SK-N-SH treated with all-trans-retinoic acid at 6 μM for 48 hours (cell line): ENCODE results near the gene ADK.

Experiments
- ATAC-seq: fragments of 200-7000 bp; cut with Tn5 transposase; 3 replicates; pipeline ENCODE4 v1.9.1; 2020; ENCODE audit warnings: mild to moderate bottlenecking, moderate library complexity
- BACH2 ChIP-seq: fragments of 250-450 bp; sonication (Bioruptor Pico); IDR thresholded peaks from 2 replicates; pipeline ENCODE4 v1.9.0; 2021; ENCODE audit warnings: mild to moderate bottlenecking, borderline replicate concordance
- ESRRG ChIP-seq: fragments of 250-450 bp; sonication (Bioruptor Pico); IDR thresholded peaks from 2 replicates; pipeline ENCODE4 v1.6.1; 2021; ENCODE audit warnings: mild to moderate bottlenecking
- GLIS3 ChIP-seq: fragments of 250-450 bp; sonication (Bioruptor Pico); IDR thresholded peaks from 2 replicates; pipeline ENCODE4 v1.5.0; 2020; ENCODE audit warnings: mild to moderate bottlenecking, moderate library complexity
- ISL1 ChIP-seq: fragments of 250-450 bp; sonication (Bioruptor Pico); IDR thresholded peaks from 2 replicates; pipeline ENCODE4 v2.1.2; 2022; ENCODE audit warnings: mild to moderate bottlenecking, moderate library complexity
- OSR1 ChIP-seq: fragments of 250-450 bp; sonication (Bioruptor Pico); IDR thresholded peaks from 2 replicates; pipeline ENCODE4 v1.8.0; 2022; ENCODE audit warnings: moderate library complexity, mild to moderate bottlenecking, inconsistent platforms
- PPARA ChIP-seq: fragments of 250-450 bp; sonication (Bioruptor Pico); IDR thresholded peaks from 2 replicates; pipeline ENCODE4 v1.5.0; 2020; ENCODE audit warnings: mild to moderate bottlenecking, borderline replicate concordance
- RARB ChIP-seq: fragments of 250-450 bp; sonication (Bioruptor Pico); IDR thresholded peaks from 2 replicates; pipeline ENCODE4 v1.8.0; 2021; ENCODE audit warnings: mild to moderate bottlenecking, moderate library complexity
- SNAI2 ChIP-seq: fragments of 250-450 bp; sonication (Bioruptor Pico); IDR thresholded peaks from 2 replicates; pipeline ENCODE4 v1.5.0; 2020; ENCODE audit warnings: mild to moderate bottlenecking, moderate library complexity
- TCF4 ChIP-seq: fragments of 250-450 bp; sonication (Bioruptor Pico); IDR thresholded peaks from 2 replicates; pipeline ENCODE4 v1.8.0; 2021; ENCODE audit warnings: mild to moderate bottlenecking, moderate library complexity, borderline replicate concordance
- TOX ChIP-seq: fragments of 250-450 bp; sonication (Bioruptor Pico); IDR thresholded peaks from 2 replicates; pipeline ENCODE4 v1.8.0; 2021; ENCODE audit warnings: mild to moderate bottlenecking, moderate library complexity, borderline replicate concordance
- ZC3H10 ChIP-seq: fragments of 250-450 bp; sonication (Bioruptor Pico); IDR thresholded peaks from 2 replicates; pipeline ENCODE4 v1.5.1; 2021; ENCODE audit warnings: mild to moderate bottlenecking, moderate library complexity
- ZFP3 ChIP-seq: fragments of 250-450 bp; sonication (Bioruptor Pico); IDR thresholded peaks from 2 replicates; pipeline ENCODE4 v1.5.0; 2020; ENCODE audit warnings: mild to moderate bottlenecking, moderate library complexity
- ZFP30 ChIP-seq: fragments of 450-650 bp; formaldehyde crosslinking; IDR thresholded peaks from 2 replicates; pipeline ENCODE4 v1.5.0; 2022; ENCODE audit warnings: mild to moderate bottlenecking, moderate library complexity
- ZNF70 ChIP-seq: fragments of 450-650 bp; formaldehyde crosslinking; IDR thresholded peaks from 2 replicates; pipeline ENCODE4 v1.5.0; 2020; ENCODE audit warnings: mild to moderate bottlenecking, moderate library complexity
- TF ChIP-seq, protein P1 (sequence below): fragments of 250-450 bp; sonication (Bioruptor Pico); IDR thresholded peaks from 2 replicates; pipeline ENCODE4 v1.5.1; 2020; ENCODE audit warnings: low read depth, mild to moderate bottlenecking, moderate library complexity
- TF ChIP-seq, protein P2 (sequence below): fragments of 250-450 bp; sonication (Bioruptor Pico); IDR thresholded peaks from 2 replicates; pipeline ENCODE4 v1.5.1; 2021; ENCODE audit warnings: mild to moderate bottlenecking, moderate library complexity
- TF ChIP-seq, protein P3 (sequence below): fragments of 250-450 bp; sonication (Bioruptor Pico); IDR thresholded peaks from 2 replicates; pipeline ENCODE4 v1.5.0; 2020; ENCODE audit warnings: mild to moderate bottlenecking, moderate library complexity

The ADK gene

DNA sequence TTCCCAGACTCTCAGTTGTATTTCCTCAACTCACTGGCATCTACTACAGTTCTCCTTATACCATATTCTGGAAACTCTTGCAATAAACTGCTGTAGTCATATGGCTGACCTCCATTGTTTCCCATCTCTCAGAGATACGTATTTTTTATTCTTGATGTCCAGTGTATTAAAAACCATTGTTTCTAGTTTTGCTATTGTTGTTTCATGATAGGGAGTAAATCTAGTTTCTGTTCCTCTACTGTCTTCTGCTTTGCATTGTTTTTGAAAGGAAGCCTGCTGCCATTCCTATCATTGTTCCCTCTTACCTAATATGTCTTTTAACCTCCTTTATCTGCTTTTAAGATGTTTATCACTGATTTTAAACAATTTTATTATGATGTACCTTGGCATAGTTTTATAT is 255.0 kb downstream of the ADK start:
- ATAC-seq, result no peak
- TF ChIP-seq RARB (CRISPR knock-in tag) (no peak), PPARA (CRISPR knock-in tag) (no peak), GLIS3 (CRISPR knock-in tag) (no peak), BACH2 (no peak)
- TF ChIP-seq, protein P1, sequence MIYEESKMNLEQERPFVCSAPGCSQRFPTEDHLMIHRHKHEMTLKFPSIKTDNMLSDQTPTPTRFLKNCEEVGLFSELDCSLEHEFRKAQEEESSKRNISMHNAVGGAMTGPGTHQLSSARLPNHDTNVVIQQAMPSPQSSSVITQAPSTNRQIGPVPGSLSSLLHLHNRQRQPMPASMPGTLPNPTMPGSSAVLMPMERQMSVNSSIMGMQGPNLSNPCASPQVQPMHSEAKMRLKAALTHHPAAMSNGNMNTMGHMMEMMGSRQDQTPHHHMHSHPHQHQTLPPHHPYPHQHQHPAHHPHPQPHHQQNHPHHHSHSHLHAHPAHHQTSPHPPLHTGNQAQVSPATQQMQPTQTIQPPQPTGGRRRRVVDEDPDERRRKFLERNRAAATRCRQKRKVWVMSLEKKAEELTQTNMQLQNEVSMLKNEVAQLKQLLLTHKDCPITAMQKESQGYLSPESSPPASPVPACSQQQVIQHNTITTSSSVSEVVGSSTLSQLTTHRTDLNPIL (CRISPR knock-in tag), result no peak

DNA sequence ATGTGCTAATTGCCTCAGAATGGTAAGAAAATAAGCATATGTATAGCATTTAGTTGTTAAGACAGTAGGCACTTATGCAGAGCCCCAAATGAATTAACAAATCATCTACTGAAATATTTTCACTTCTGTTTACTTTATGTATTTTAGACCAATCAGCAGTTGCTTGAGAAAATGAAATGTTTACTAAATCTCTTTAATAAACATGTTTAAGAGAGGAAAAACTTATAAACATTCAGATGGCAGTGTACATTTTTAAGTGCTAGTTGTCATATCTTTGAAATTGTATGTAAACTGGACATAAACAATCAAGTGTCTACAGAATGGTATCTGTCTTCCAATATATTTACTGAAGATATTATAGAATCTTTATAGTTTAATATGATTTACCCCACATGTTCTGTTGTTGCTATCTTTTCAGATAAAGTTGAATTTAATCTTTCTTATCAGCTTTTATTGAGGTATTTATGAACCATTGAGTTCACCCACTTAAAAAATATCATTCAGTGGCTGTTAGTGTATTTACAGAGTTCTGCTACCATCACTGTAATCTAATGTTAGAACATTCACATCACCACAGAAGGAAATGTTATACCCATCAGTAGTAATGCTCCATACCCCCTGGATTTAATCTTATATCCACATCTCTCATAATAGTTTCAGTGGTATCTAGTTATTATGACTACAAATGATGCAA is 264.3 kb downstream of the ADK start:
- TF ChIP-seq BACH2 (0 out of 2 replicates have a peak, but pooled peaks have one; percentile 17), ZNF70 (no peak), ISL1 (CRISPR knock-in tag) (no peak), TCF4 (CRISPR knock-in tag) (peak; percentile 94)
- TF ChIP-seq, protein P2, sequence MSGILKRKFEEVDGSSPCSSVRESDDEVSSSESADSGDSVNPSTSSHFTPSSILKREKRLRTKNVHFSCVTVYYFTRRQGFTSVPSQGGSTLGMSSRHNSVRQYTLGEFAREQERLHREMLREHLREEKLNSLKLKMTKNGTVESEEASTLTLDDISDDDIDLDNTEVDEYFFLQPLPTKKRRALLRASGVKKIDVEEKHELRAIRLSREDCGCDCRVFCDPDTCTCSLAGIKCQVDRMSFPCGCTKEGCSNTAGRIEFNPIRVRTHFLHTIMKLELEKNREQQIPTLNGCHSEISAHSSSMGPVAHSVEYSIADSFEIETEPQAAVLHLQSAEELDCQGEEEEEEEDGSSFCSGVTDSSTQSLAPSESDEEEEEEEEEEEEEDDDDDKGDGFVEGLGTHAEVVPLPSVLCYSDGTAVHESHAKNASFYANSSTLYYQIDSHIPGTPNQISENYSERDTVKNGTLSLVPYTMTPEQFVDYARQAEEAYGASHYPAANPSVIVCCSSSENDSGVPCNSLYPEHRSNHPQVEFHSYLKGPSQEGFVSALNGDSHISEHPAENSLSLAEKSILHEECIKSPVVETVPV (CRISPR knock-in tag), result 0 out of 2 replicates have a peak, but pooled peaks have one; percentile 36
- TF ChIP-seq, protein P3, sequence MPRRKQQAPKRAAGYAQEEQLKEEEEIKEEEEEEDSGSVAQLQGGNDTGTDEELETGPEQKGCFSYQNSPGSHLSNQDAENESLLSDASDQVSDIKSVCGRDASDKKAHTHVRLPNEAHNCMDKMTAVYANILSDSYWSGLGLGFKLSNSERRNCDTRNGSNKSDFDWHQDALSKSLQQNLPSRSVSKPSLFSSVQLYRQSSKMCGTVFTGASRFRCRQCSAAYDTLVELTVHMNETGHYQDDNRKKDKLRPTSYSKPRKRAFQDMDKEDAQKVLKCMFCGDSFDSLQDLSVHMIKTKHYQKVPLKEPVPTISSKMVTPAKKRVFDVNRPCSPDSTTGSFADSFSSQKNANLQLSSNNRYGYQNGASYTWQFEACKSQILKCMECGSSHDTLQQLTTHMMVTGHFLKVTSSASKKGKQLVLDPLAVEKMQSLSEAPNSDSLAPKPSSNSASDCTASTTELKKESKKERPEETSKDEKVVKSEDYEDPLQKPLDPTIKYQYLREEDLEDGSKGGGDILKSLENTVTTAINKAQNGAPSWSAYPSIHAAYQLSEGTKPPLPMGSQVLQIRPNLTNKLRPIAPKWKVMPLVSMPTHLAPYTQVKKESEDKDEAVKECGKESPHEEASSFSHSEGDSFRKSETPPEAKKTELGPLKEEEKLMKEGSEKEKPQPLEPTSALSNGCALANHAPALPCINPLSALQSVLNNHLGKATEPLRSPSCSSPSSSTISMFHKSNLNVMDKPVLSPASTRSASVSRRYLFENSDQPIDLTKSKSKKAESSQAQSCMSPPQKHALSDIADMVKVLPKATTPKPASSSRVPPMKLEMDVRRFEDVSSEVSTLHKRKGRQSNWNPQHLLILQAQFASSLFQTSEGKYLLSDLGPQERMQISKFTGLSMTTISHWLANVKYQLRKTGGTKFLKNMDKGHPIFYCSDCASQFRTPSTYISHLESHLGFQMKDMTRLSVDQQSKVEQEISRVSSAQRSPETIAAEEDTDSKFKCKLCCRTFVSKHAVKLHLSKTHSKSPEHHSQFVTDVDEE (CRISPR knock-in tag), result peak; percentile 79; the same call in 1 of the 2 replicates
- ATAC-seq, result no peak

DNA sequence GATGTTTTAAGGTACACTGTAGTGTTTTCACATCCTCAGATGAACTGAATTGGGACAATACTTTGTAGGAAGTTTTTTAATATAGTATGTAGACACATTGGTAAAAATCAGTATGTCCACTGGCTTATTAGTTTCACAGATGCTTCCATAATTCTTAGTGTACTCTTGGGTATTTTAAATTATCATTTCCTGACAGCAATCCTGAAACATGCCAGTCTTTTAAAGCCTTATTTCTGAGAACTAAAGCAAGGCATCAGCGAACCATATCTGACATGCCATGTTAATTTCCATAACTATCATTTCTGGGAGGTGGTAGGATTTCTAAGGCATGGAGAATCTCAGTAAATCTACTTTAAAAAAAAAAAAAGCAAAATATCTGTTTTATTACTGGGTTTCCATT is 266.4 kb downstream of the ADK start:
- TF ChIP-seq ZFP30 (no peak), OSR1 (CRISPR knock-in tag) (no peak), ZC3H10 (CRISPR knock-in tag) (no peak), ZFP3 (CRISPR knock-in tag) (no peak), SNAI2 (CRISPR knock-in tag) (no peak)
- TF ChIP-seq, protein P3 (CRISPR knock-in tag), result no peak
- TF ChIP-seq, protein P1 (CRISPR knock-in tag), result no peak
- no peak for ATAC-seq

DNA sequence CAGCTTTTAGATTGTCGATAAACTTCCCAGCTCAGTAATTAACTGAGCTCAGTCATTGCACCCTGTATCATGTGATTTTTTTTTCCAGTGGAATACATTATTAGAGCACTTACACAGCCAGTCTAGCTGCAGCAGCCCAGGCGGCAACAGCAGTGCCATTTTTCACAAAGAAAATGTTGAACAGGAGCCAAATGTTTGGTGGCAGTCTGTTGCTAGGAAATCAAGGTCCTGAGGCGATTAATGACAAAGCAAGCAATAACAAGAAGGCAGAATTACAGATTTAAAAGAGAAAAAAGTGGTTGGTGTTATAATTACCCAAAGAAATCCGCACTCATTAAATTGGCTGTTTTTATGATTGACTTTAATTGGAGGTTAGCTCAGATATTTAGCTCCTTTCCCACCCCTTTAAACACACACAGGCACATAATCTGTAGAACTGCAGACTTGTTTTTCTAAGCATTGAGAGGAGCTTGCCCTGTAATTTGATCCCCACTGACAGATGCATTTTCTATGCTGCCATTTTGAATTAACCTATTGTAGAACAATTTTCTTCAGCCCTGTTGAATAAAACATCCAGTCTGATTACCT is 267.4 kb downstream of the ADK start:
- peak; percentile 53; the same call in 1 of the 3 replicates for ATAC-seq
- TF ChIP-seq OSR1 (CRISPR knock-in tag), result no peak
- TF ChIP-seq ISL1 (CRISPR knock-in tag), result no peak
- no peak for TF ChIP-seq ZNF70
- no peak for TF ChIP-seq TOX (CRISPR knock-in tag)
- TF ChIP-seq, protein P3 (CRISPR knock-in tag), result 0 out of 2 replicates have a peak, but pooled peaks have one; percentile 63
- no peak for TF ChIP-seq RARB (CRISPR knock-in tag)
- no peak for TF ChIP-seq ESRRG (CRISPR knock-in tag)
- TF ChIP-seq, protein P2 (CRISPR knock-in tag), result no peak
- TF ChIP-seq BACH2, result no peak
